Neural cell (in vitro differentiated cells): Measurements from ENCODE around the gene ALDOA. TPM values are rescaled to one million over a fixed set of nuclear protein-coding genes. Genes with fewer than 3 reads are reported as not detected.

Source experiments
- H2AFZ ChIP-seq: fragments of 200-600, 300-800 bp; sonication (generic), shearing (Covaris generic); 2 replicates; pipeline ENCODE4 v1.6.0; 2014; ENCODE audit warnings: low read depth, mild to moderate bottlenecking, antibody characterized with exemption, low read length, moderate library complexity
- H3F3A ChIP-seq: fragments of 200-600 bp; shearing (Covaris generic); 2 replicates; pipeline ENCODE4 v1.6.1; 2016; ENCODE audit warnings: mild to moderate bottlenecking, moderate library complexity, mixed read lengths, antibody characterized with exemption, low read length; ENCODE audit not compliant: insufficient read depth, poor library complexity, severe bottlenecking
- H3K27ac ChIP-seq: fragments of 200-600, 300-800 bp; sonication (generic), shearing (Covaris generic); 2 replicates; pipeline ENCODE4 v1.5.1; 2014; ENCODE audit warnings: mild to moderate bottlenecking, low read length, moderate library complexity
- H3K27me3 ChIP-seq: fragments of 300-800, 200-600 bp; sonication (generic), shearing (Covaris generic); 2 replicates; pipeline ENCODE4 v1.6.0; 2014; ENCODE audit warnings: mild to moderate bottlenecking, low read depth, low read length, moderate library complexity; ENCODE audit not compliant: insufficient read depth
- H3K36me3 ChIP-seq: fragments of 300-800, 200-600 bp; sonication (generic), shearing (Covaris generic); 2 replicates; pipeline ENCODE4 v1.5.1; 2014; ENCODE audit warnings: mild to moderate bottlenecking, antibody characterized with exemption, low read length, moderate library complexity; ENCODE audit not compliant: insufficient read depth
- H3K4me2 ChIP-seq: fragments of 300-800, 200-600 bp; sonication (generic), shearing (Covaris generic); 2 replicates; pipeline ENCODE4 v1.6.0; 2014; ENCODE audit warnings: mild to moderate bottlenecking, low read length
- H3K4me3 ChIP-seq: fragments of 300-800, 200-600 bp; sonication (generic), shearing (Covaris generic); 2 replicates; pipeline ENCODE4 v1.5.1; 2014; ENCODE audit warnings: mild to moderate bottlenecking, low read length, moderate library complexity
- H3K79me2 ChIP-seq: fragments of 200-600 bp; shearing (Covaris generic); replicated peaks from 2 replicates; pipeline ENCODE4 v1.6.0; 2014; ENCODE audit warnings: mild to moderate bottlenecking, low read length, moderate library complexity; ENCODE audit not compliant: insufficient read depth
- H3K9ac ChIP-seq: fragments of 300-800, 200-600 bp; sonication (generic), shearing (Covaris generic); 2 replicates; pipeline ENCODE4 v1.6.1; 2016; ENCODE audit warnings: mild to moderate bottlenecking, low read length, mixed read lengths
- H3K9me2 ChIP-seq: fragments of 200-600 bp; shearing (Covaris generic); 2 replicates; pipeline ENCODE4 v1.6.1; 2016; ENCODE audit warnings: mild to moderate bottlenecking, low read length, mixed read lengths; ENCODE audit not compliant: insufficient read depth
- H3K9me3 ChIP-seq: fragments of 200-600, 300-800 bp; sonication (generic), shearing (Covaris generic); 2 replicates; pipeline ENCODE4 v1.6.1; 2016; ENCODE audit warnings: mild to moderate bottlenecking, mixed run types, low read length, moderate library complexity, mixed read lengths
- H4K20me1 ChIP-seq: fragments of 200-600 bp; shearing (Covaris generic); 2 replicates; pipeline ENCODE4 v1.6.1; 2016; ENCODE audit warnings: mild to moderate bottlenecking, mixed run types; ENCODE audit not compliant: insufficient read depth
- EP300 ChIP-seq: fragments of 450-650 bp; conservative IDR thresholded peaks from 2 replicates; pipeline ENCODE4 v1.6.1; 2014; ENCODE audit warnings: antibody characterized with exemption, mild to moderate bottlenecking, moderate library complexity; ENCODE audit not compliant: poor library complexity, severe bottlenecking
- EZH2 ChIP-seq: fragments of 200-600, 300-800 bp; shearing (Covaris generic), sonication (generic); IDR thresholded peaks from 2 replicates; pipeline ENCODE4 v1.6.1; 2014; ENCODE audit warnings: antibody characterized with exemption, low read length, borderline replicate concordance, mild to moderate bottlenecking; ENCODE audit not compliant: insufficient read depth, poor library complexity, severe bottlenecking
- MXI1 ChIP-seq: fragments of 450-650 bp; conservative IDR thresholded peaks from 2 replicates; pipeline ENCODE4 v1.6.1; 2014; ENCODE audit warnings: antibody characterized with exemption, mild to moderate bottlenecking; ENCODE audit not compliant: poor library complexity, severe bottlenecking
- POLR2AphosphoS5 ChIP-seq: IDR thresholded peaks from 2 replicates; pipeline ENCODE4 v1.6.1; 2012
- RAD21 ChIP-seq: fragments of 450-650 bp; conservative IDR thresholded peaks from 2 replicates; pipeline ENCODE4 v1.6.1; 2014; ENCODE audit warnings: antibody characterized with exemption, mild to moderate bottlenecking, moderate library complexity
- SMC3 ChIP-seq: fragments of 450-650 bp; conservative IDR thresholded peaks from 2 replicates; pipeline ENCODE4 v1.6.1; 2014; ENCODE audit warnings: antibody characterized with exemption, mild to moderate bottlenecking, moderate library complexity; ENCODE audit not compliant: poor library complexity
- TAF1 ChIP-seq: IDR thresholded peaks from 2 replicates; pipeline ENCODE4 v1.6.1; 2012; ENCODE audit warnings: low read depth
- polyA plus RNA-seq: library from polyadenylated mRNA; depleted of rRNA; stranded (reverse); fragments of >200 nt; gene quantifications from 2 replicates; pipeline ENCODE4 v1.2.3, GENCODE V29; 2014
- TF ChIP-seq, protein P1 (sequence below): IDR thresholded peaks from 2 replicates; pipeline ENCODE4 v1.6.1; 2012; ENCODE audit warnings: borderline replicate concordance
- TF ChIP-seq, protein P2 (sequence below): fragments of 450-650 bp; IDR thresholded peaks from 2 replicates; pipeline ENCODE4 v1.5.1; 2014; ENCODE audit warnings: antibody characterized with exemption, mild to moderate bottlenecking, moderate library complexity; ENCODE audit not compliant: poor library complexity, severe bottlenecking

ALDOA gene
- polyA plus RNA-seq, 1 donor from 2014 or later = 59.3 TPM

DNA sequence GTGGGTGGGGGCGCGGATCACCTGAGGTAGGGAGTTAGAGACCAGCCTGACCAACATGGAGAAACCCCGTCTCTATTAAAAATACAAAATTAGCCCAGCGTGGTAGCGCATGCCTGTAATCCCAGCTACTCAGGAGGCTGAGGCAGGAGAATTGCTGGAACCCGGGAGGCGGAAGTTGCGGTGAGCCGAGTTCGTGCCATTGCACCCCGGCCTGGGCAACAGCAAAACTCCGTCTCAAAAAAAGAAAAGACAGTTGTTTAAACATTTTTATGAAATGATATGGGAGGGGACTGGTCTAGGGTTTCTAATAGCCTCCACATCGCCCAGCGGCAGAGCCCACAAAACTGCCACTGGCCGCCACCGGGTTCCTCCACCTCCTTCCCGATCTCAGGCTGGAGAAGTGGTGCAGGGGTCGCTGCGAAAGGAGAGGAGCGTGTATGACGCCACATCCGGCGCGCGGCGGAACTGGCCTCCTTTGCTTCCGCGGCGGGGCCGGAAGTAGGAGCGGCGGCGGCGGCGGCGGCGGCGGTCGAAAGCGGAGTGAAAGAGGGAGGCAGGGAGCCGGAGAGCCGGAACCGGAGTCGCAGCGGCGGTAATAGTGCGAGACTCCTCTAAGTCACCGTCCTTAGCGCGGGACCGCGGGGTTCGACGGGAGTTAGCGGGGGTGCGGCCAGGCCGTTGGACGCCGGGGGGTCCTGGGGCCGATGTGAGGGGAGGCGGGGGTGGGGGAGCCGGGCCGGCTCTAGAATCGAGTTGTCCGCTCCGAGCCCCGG lies 10.1 kb downstream of the ALDOA start, which contains the start of gene PPP4C:
Gene PPP4C (plus strand): TSS at position 492 of the 773 bp plus-strand sequence. CDS start 384 bp downstream, outside the sequence.
- H3K4me2 ChIP-seq = peak within 1 kb of the TSS; percentile 98
- peak within 1 kb of the TSS; percentile 89 for H3K9ac ChIP-seq
- H3K9me2 ChIP-seq = no peaks in the 10 kb centered on the region
- TF ChIP-seq RAD21 (peak; percentile 15), EP300 (peak; percentile 19), POLR2AphosphoS5 (peak; percentile 92), MXI1 (peak; percentile 59), SMC3 (peak; percentile 33), TAF1 (peak; percentile 53), EZH2 (no peak)
- TF ChIP-seq, protein P1, sequence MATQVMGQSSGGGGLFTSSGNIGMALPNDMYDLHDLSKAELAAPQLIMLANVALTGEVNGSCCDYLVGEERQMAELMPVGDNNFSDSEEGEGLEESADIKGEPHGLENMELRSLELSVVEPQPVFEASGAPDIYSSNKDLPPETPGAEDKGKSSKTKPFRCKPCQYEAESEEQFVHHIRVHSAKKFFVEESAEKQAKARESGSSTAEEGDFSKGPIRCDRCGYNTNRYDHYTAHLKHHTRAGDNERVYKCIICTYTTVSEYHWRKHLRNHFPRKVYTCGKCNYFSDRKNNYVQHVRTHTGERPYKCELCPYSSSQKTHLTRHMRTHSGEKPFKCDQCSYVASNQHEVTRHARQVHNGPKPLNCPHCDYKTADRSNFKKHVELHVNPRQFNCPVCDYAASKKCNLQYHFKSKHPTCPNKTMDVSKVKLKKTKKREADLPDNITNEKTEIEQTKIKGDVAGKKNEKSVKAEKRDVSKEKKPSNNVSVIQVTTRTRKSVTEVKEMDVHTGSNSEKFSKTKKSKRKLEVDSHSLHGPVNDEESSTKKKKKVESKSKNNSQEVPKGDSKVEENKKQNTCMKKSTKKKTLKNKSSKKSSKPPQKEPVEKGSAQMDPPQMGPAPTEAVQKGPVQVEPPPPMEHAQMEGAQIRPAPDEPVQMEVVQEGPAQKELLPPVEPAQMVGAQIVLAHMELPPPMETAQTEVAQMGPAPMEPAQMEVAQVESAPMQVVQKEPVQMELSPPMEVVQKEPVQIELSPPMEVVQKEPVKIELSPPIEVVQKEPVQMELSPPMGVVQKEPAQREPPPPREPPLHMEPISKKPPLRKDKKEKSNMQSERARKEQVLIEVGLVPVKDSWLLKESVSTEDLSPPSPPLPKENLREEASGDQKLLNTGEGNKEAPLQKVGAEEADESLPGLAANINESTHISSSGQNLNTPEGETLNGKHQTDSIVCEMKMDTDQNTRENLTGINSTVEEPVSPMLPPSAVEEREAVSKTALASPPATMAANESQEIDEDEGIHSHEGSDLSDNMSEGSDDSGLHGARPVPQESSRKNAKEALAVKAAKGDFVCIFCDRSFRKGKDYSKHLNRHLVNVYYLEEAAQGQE = no peak
- TF ChIP-seq, protein P2, sequence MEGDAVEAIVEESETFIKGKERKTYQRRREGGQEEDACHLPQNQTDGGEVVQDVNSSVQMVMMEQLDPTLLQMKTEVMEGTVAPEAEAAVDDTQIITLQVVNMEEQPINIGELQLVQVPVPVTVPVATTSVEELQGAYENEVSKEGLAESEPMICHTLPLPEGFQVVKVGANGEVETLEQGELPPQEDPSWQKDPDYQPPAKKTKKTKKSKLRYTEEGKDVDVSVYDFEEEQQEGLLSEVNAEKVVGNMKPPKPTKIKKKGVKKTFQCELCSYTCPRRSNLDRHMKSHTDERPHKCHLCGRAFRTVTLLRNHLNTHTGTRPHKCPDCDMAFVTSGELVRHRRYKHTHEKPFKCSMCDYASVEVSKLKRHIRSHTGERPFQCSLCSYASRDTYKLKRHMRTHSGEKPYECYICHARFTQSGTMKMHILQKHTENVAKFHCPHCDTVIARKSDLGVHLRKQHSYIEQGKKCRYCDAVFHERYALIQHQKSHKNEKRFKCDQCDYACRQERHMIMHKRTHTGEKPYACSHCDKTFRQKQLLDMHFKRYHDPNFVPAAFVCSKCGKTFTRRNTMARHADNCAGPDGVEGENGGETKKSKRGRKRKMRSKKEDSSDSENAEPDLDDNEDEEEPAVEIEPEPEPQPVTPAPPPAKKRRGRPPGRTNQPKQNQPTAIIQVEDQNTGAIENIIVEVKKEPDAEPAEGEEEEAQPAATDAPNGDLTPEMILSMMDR = peak; percentile 19
- H4K20me1 ChIP-seq = no peaks in the 10 kb centered on the region
- H3F3A ChIP-seq = no peaks in the 10 kb centered on the region
- H3K27me3 ChIP-seq = no peaks in the 10 kb centered on the region
- peaks cover 32% of the 10 kb centered on the region for H3K79me2 ChIP-seq
- H3K27ac ChIP-seq = peak within 1 kb of the TSS; percentile 80
- peak within 1 kb of the TSS; percentile 65 for H2AFZ ChIP-seq
- H3K4me3 ChIP-seq = peak within 1 kb of the TSS; percentile 99
- H3K9me3 ChIP-seq = no peaks in the 10 kb centered on the region
- no peaks in the 10 kb centered on the region for H3K36me3 ChIP-seq

DNA sequence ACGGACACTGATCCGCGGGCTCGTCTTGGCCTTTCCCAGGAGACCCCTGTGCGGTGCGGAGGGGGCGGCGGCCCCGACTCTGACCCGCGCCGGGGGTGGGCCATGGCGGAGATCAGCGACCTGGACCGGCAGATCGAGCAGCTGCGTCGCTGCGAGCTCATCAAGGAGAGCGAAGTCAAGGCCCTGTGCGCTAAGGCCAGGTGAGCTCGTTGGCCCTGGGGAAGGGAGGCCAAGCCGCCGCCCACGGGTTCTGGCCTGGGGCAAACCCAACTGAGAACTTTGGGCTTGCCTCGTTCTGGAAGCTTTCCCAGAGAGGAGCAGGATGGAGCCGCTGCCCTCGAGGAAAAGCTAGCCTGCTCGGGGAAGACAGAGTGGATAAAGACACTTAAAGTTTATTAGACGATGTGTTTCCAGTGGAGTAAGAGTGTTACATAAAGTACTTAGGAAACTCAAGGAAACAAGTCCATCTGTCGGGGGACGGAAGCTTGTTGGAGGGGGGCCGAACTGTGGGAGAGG lies 10.8 kb downstream of the ALDOA start:
- Histone ChIP-seq H3K27ac (peak overlapping the region; percentile 80), H3F3A (no peaks in the 10 kb centered on the region), H3K9me2 (no peaks in the 10 kb centered on the region), H3K79me2 (peaks cover 32% of the 10 kb centered on the region), H3K27me3 (no peaks in the 10 kb centered on the region), H4K20me1 (no peaks in the 10 kb centered on the region), H3K36me3 (no peaks in the 10 kb centered on the region), H3K9ac (peak overlapping the region; percentile 89), H3K9me3 (no peaks in the 10 kb centered on the region), H3K4me2 (peak overlapping the region; percentile 98), H3K4me3 (peak overlapping the region; percentile 99), H2AFZ (peak overlapping the region; percentile 65)
- no peak for TF ChIP-seq POLR2AphosphoS5
- TF ChIP-seq, protein P2 = no peak
- no peak for TF ChIP-seq SMC3
- TF ChIP-seq EZH2 = no peak
- no peak for TF ChIP-seq EP300
- no peak for TF ChIP-seq RAD21
- TF ChIP-seq MXI1 = no peak
- TF ChIP-seq, protein P1 = no peak
- no peak for TF ChIP-seq TAF1
